Suprapubic skin (tissue), 4 donors: Measurements from ENCODE around the gene AARSD1. TPM values are rescaled to one million over a fixed set of nuclear protein-coding genes. Genes with fewer than 3 reads are reported as not detected.
A peak's percentile ranks its signal among the peaks of the same experiment; 100 is the strongest.
"Not testable (repeated sequence)": the region's sequence is repeated elsewhere in the genome, so short reads cannot be mapped to it uniquely, and the experiment has no call there.

Experiments
- DNase-seq, 2 donors: peaks; one replicate each; pipeline ENCODE4 v3.0.0-alpha.2; 2019; ENCODE audit warnings: low spot score in 2 of 2
- H3K27ac ChIP-seq: fragments of 200-600 bp; sonication (generic); one replicate; pipeline ENCODE4 v1.5.1; 2019
- H3K27me3 ChIP-seq: fragments of 200-600 bp; sonication (generic); one replicate; pipeline ENCODE4 v1.5.1; 2019
- H3K36me3 ChIP-seq: fragments of 200-600 bp; sonication (generic); one replicate; pipeline ENCODE4 v1.5.1; 2019
- H3K4me1 ChIP-seq: fragments of 200-600 bp; sonication (generic); one replicate; pipeline ENCODE4 v1.5.1; 2019
- H3K4me3 ChIP-seq: fragments of 200-600 bp; sonication (generic); one replicate; pipeline ENCODE4 v1.5.1; 2019; ENCODE audit warnings: mild to moderate bottlenecking
- H3K9me3 ChIP-seq: fragments of 200-600 bp; sonication (generic); one replicate; pipeline ENCODE4 v1.5.1; 2019
- EP300 ChIP-seq: sonication (generic); formaldehyde crosslinking; IDR thresholded peaks from one replicate; pipeline ENCODE4 v1.6.1; 2017; ENCODE audit warnings: antibody characterized with exemption
- POLR2A ChIP-seq, 2 donors: fragments of 450-650 bp; IDR thresholded peaks; one replicate each; pipeline ENCODE4 v1.6.1; 2017; ENCODE audit warnings: antibody characterized with exemption in 2 of 2, mild to moderate bottlenecking in 2 of 2, moderate library complexity in 2 of 2
- POLR2AphosphoS5 ChIP-seq, 3 donors: sonication (generic); formaldehyde crosslinking; IDR thresholded peaks; one replicate each; pipeline ENCODE4 v1.6.1; 2017; ENCODE audit warnings: antibody characterized with exemption in 3 of 3
- WGBS: methylation state at CpG from one replicate; pipeline ENCODE4 v1.1.5; 2018; 5-methylcytosine and 5-hydroxymethylcytosine counted together
- total RNA-seq, 4 donors: library from RNA; depleted of rRNA; stranded (reverse); fragments of >200 nt; gene quantifications; one replicate each; pipeline ENCODE4 v1.1.0, GENCODE V29; 2016
- TF ChIP-seq, protein P1 (sequence below), 2 donors: fragments of 200-600 bp in 1 of 2; fragments of 450-650 bp in 1 of 2; sonication (generic) in 1 of 2; IDR thresholded peaks; one replicate each; pipeline ENCODE4 v1.5.1; 2016 to 2019; ENCODE audit warnings: antibody characterized with exemption in 2 of 2, mild to moderate bottlenecking in 1 of 2, moderate library complexity in 1 of 2

Gene AARSD1
- total RNA-seq, 4 donors from 2014 or later = 13.6 to 25.1 (median 16.9) TPM

DNA sequence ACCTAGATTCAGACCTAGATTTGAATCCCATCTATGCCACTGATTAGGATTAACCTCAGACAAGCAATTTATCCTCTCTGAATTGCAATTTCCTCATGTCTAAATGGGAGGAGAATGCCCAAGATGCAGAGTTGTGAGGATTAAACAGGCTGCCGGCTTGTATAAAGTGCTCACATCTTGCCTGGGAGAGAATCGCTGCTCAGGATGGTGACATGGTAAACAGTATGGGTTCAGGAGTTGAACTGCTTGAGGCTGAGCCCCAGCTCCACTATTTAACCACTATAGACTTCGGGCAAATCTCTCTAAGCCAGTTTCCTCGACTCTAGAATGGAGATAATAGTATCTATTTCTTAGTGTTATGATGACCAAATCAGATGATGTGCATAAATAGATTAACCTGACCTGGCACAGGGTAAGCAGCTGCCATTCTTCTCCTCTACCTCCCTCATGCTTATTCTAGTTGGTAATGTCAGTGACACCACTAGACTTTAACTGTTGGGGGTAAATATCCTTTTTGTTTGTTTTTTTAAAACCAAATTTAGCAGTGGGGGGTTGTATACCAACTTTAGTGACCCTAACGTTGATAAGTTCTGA, 33.2 kb upstream of the AARSD1 start:
- DNase-seq = no peak
- WGBS = 43% methylated on average over 5 of the region's 5 CpGs
- TF ChIP-seq POLR2A (IDR thresholded peaks at IDR 0.05) (no peak), POLR2AphosphoS5 (IDR thresholded peaks at IDR 0.05) (no peak), EP300 (no peak)
- TF ChIP-seq, protein P1, sequence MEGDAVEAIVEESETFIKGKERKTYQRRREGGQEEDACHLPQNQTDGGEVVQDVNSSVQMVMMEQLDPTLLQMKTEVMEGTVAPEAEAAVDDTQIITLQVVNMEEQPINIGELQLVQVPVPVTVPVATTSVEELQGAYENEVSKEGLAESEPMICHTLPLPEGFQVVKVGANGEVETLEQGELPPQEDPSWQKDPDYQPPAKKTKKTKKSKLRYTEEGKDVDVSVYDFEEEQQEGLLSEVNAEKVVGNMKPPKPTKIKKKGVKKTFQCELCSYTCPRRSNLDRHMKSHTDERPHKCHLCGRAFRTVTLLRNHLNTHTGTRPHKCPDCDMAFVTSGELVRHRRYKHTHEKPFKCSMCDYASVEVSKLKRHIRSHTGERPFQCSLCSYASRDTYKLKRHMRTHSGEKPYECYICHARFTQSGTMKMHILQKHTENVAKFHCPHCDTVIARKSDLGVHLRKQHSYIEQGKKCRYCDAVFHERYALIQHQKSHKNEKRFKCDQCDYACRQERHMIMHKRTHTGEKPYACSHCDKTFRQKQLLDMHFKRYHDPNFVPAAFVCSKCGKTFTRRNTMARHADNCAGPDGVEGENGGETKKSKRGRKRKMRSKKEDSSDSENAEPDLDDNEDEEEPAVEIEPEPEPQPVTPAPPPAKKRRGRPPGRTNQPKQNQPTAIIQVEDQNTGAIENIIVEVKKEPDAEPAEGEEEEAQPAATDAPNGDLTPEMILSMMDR (IDR thresholded peaks at IDR 0.05) = no peak
- Histone ChIP-seq H3K27ac (peak overlapping the region; percentile 54), H3K27me3 (no peaks in the 10 kb centered on the region), H3K4me3 (peak overlapping the region; percentile 81), H3K9me3 (no peaks in the 10 kb centered on the region), H3K36me3 (peaks cover 42% of the 10 kb centered on the region), H3K4me1 (peaks cover 27% of the 10 kb centered on the region)

DNA sequence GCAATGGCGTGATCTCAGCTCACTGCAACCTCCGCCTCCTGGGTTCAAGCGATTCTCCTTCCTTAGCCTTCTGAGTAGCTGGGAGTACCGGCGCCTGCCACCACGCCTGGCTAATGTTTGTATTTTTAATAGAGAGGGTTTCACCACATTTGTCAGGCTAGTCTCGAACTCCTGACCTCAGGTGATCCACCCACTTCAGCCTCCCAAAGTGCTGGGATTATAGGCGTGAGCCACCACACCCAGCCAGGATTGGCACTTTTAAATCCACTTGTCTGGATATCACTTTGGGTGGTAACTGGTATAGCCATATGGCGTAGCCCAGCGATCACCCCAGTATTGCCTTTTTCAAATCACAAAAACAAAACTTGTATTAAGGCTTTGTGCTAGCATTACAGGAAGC, 29.7 kb upstream of the AARSD1 start:
- H3K27me3 ChIP-seq, H3K4me1 ChIP-seq, H3K9me3 ChIP-seq, H3K4me3 ChIP-seq, DNase-seq, H3K27ac ChIP-seq: not testable (repeated sequence)
- H3K36me3 ChIP-seq = peaks cover 50% of the 10 kb centered on the region
- 84% methylated on average over 10 of the region's 10 CpGs for WGBS

DNA sequence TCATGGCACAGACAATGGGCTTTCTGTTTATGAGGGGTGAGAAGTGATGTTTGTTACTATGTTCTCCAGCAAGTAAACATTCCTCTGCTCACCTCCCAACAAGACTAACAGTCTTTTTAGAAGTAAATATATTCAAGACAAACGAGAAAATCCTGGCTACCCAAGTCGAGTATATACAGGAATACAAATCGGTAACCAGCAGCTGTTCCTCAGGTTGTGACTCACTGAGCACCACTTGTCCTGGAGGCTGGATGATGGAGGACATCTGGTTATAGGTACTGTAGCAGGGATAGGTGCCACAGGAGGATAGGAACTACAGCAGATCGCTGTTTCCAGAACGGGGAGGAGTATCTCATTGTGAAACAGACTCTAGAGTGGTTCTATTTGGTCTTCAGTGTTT, 28.6 kb upstream of the AARSD1 start:
- no peak for DNase-seq
- Histone ChIP-seq H3K36me3 (peaks cover 60% of the 10 kb centered on the region), H3K4me3 (no peak overlapping the region), H3K4me1 (peaks cover 7% of the 10 kb centered on the region), H3K27ac (no peak overlapping the region), H3K9me3 (no peaks in the 10 kb centered on the region), H3K27me3 (no peaks in the 10 kb centered on the region)
- WGBS = 83% methylated on average over 5 of the region's 5 CpGs
- TF ChIP-seq POLR2A (IDR thresholded peaks at IDR 0.05) (no peak), POLR2AphosphoS5 (IDR thresholded peaks at IDR 0.05) (no peak), EP300 (no peak)
- TF ChIP-seq, protein P1 (IDR thresholded peaks at IDR 0.05) = no peak

DNA sequence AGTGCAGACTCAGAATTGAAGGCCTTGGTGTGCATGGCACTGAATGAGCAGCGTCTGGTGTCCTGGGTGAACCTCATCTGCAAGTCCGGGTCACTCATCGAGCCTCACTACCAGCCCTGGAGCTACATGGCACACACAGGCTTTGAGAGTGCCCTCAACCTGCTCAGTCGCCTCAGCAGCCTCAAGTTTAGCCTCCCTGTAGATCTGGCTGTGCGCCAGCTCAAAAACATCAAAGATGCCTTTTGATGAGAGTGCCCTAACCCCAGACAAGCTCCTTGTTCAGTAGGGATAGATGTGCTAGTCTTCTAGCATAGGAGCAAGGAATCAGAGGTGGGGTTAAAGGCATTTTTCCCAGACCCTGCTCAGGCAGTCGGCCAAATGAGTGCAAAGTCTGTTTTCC, 27.2 kb upstream of the AARSD1 start:
- 83% methylated on average over 1 of the region's 6 CpGs for WGBS

DNA sequence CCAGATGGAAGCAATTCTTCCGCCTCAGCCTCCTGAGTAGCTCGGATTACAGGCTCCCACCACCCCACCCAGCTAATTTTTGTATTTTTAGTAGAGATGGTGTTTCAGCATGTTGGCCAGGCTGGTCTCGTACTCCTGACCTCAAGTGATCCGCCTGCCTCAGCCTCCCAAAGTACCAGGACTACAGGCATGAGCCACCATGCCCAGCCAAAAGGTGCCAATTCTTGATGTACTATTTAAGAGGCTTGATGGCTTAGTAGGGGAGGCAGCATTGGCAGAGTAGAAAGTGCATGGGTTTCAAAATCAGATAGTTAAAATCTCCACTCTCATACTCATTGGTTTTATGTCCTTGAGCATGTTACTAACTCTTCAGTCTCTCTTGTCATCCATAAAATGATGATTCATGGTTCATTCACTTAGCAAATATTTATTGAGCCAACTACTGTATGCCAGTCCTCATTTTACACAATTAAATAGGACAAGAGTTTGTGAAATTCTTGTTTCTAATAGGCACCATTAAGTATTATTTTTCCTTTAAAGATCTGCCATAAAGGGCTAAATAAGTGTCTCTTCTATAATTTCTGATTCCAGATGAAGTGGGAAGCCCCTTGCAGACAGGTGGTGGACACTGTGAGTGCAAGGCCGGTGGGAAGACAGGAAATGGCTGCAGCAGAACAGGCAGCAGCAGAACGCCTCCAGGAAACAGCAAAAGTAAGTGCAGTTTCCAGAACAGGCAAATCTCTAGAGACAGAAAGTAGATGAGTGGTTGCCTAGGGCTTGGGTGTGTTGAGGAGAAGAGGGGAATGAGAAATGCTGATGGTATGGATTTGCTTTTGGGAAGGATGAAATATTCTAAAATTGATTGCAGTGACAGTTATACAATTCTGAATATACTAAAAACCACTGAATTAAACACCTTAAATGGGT, 25.7 kb upstream of the AARSD1 start:
- no peak for DNase-seq
- no peak overlapping the region for H3K4me3 ChIP-seq
- WGBS = 86% methylated on average over 6 of the region's 6 CpGs
- no peaks in the 10 kb centered on the region for H3K9me3 ChIP-seq
- no peaks in the 10 kb centered on the region for H3K27me3 ChIP-seq
- TF ChIP-seq POLR2A (IDR thresholded peaks at IDR 0.05) = no peak
- TF ChIP-seq, protein P1 (IDR thresholded peaks at IDR 0.05) = no peak
- TF ChIP-seq EP300 = no peak
- TF ChIP-seq POLR2AphosphoS5 (IDR thresholded peaks at IDR 0.05) = no peak
- no peak overlapping the region for H3K27ac ChIP-seq
- no peaks in the 10 kb centered on the region for H3K4me1 ChIP-seq
- peaks cover 86% of the 10 kb centered on the region for H3K36me3 ChIP-seq

More for the DNA sequence above, 27.2 kb upstream of the AARSD1 start:
- TF ChIP-seq POLR2A (IDR thresholded peaks at IDR 0.05) (no peak), POLR2AphosphoS5 (IDR thresholded peaks at IDR 0.05) (no peak), EP300 (no peak)
- Histone ChIP-seq H3K27ac (no peak overlapping the region), H3K4me1 (no peaks in the 10 kb centered on the region), H3K36me3 (peaks cover 74% of the 10 kb centered on the region), H3K27me3 (no peaks in the 10 kb centered on the region), H3K4me3 (no peak overlapping the region), H3K9me3 (no peaks in the 10 kb centered on the region)
- DNase-seq = no peak

DNA sequence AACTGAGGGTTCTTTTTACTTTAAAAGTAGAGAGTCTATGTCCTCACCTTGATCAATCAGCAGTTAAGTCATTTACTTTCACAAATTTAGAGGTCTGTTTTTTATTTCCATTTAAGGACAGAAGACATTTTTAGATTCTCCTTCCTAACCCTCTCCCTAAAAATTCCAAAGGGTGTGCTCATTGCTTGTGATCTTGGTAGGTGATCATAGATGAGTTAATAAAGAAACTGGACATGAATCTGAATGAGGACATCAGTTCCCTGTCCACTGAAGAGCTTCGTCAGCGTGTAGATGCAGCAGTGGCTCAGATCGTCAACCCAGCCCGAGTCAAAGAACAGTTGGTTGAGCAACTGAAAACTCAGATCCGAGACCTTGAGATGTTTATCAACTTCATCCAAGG, 24.9 kb upstream of the AARSD1 start:
- Histone ChIP-seq H3K4me1 (peaks cover 3% of the 10 kb centered on the region), H3K36me3 (peaks cover 87% of the 10 kb centered on the region), H3K27ac (no peak overlapping the region), H3K9me3 (no peaks in the 10 kb centered on the region), H3K27me3 (no peaks in the 10 kb centered on the region), H3K4me3 (no peak overlapping the region)
- no peak for TF ChIP-seq POLR2A (IDR thresholded peaks at IDR 0.05)
- no peak for TF ChIP-seq POLR2AphosphoS5 (IDR thresholded peaks at IDR 0.05)
- TF ChIP-seq EP300 = no peak
- TF ChIP-seq, protein P1 (IDR thresholded peaks at IDR 0.05) = no peak
- WGBS = 93% methylated on average over 5 of the region's 5 CpGs
- no peak for DNase-seq
